LNCAP (cell line): ENCODE measurements around the gene DTD1.

ENCODE experiments used
- TF ChIP-seq, protein P1 (sequence below): fragments of 450-650 bp; IDR thresholded peaks from 2 replicates; pipeline ENCODE4 v1.5.1; 2017; ENCODE audit warnings: mild to moderate bottlenecking

DTD1 gene

DNA sequence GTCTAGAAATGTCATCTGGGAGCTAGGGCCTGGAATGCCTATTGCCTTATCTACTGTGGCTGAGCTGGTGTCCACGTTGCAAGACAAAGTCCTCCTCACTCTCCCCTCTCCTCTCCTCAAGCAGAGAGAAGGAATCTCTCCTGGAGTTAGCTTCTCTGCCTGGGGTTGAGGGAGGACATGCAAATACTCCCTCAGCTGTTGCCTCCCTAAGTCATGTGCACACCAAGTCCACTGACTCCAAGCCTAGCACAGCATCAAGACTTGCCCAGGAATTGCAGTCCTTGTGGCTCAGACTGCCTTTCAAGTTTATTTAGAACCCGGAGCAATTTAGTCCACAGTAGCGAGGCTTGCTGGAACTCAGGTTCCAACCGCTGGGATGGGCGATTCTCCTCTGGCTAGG is 187.8 kb downstream of the DTD1 start:
- TF ChIP-seq, protein P1, sequence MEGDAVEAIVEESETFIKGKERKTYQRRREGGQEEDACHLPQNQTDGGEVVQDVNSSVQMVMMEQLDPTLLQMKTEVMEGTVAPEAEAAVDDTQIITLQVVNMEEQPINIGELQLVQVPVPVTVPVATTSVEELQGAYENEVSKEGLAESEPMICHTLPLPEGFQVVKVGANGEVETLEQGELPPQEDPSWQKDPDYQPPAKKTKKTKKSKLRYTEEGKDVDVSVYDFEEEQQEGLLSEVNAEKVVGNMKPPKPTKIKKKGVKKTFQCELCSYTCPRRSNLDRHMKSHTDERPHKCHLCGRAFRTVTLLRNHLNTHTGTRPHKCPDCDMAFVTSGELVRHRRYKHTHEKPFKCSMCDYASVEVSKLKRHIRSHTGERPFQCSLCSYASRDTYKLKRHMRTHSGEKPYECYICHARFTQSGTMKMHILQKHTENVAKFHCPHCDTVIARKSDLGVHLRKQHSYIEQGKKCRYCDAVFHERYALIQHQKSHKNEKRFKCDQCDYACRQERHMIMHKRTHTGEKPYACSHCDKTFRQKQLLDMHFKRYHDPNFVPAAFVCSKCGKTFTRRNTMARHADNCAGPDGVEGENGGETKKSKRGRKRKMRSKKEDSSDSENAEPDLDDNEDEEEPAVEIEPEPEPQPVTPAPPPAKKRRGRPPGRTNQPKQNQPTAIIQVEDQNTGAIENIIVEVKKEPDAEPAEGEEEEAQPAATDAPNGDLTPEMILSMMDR, result no peak

DNA sequence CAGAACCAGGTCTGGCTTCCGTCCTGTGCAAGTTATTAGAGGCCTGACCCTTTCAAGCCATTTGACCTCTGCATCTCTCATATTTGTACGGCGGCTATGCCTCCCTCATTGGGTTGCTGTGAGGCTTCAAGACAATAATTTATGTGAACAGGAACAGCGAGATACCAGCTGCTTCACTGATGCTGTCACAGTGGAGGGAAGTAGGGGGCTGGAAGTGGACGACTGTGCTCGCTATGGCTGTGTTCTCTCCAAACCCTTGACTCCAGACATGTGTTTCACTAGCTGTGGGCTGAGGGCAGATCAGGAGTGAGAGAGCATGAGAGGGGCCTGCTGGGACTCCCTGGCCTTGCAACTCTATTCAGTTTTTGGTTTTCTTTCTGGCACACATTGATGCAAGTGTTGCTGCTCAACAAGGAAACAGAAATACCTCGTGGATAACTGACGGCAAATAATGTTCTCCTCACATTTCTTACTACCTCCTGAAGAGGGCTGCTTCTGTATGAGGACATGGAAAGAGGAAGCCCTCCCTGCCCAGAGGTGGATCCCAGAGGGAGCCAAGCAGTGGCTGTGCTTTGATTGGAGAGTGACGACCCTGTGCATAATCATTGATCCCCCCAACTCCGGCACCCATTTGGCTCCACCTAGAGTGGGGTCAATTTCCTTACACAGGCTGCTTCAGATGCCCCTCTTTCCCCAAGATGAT is 191.0 kb downstream of the DTD1 start:
- TF ChIP-seq, protein P1, result no peak

DNA sequence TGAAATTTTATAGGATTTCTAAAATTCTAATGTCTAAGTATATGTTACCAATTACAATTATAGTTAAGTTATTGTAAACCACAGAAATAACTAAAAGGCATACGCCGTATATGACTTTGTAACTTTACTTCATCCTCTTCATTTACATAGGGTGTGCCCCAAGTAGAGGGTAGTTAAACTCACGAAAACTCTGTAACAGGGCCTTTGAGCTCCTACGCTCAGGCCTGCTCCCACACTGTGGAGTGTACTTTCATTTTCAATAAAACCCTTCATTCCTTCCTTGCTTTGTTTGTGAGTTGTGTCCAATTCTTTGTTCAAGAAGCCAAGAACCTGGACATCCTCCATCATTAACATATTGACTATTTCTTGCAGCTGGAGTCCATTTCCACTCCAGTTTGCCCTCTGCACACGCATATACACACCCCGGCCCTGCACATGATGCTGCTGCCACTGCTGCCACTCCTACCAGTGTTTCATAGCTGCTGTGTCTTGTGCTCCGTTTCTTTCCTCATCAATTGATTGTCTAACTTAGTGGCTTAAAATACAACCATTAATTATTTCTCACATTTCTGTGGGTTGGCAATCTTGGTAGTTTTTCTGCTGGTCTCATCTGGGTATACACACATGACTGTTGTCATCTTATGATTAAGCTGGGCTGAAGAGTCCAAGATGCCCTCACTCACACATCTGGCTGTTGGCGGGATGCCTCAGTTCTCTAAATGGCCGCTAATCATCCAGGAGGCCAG is 192.7 kb downstream of the DTD1 start:
- TF ChIP-seq, protein P1, result no peak

DNA sequence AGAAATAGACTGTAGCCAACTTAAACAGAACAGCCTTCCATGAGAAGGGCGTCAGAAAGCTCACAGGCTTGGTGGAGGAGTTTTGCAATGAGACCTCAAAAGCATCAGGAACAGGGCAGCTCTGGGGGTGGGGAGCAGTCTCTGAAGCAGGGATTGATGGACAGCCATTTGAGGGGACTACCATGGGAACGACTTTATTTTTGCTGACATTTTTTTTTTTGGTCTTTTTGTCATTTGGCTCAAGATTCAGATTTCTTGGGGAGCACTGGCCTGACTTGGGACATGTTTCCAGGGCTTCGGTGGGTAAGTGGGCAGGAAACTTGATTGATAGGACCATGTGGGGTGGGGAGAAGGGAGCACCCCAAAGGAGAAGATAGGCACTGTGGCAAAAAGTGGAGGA is 193.7 kb downstream of the DTD1 start:
- TF ChIP-seq, protein P1, result no peak

DNA sequence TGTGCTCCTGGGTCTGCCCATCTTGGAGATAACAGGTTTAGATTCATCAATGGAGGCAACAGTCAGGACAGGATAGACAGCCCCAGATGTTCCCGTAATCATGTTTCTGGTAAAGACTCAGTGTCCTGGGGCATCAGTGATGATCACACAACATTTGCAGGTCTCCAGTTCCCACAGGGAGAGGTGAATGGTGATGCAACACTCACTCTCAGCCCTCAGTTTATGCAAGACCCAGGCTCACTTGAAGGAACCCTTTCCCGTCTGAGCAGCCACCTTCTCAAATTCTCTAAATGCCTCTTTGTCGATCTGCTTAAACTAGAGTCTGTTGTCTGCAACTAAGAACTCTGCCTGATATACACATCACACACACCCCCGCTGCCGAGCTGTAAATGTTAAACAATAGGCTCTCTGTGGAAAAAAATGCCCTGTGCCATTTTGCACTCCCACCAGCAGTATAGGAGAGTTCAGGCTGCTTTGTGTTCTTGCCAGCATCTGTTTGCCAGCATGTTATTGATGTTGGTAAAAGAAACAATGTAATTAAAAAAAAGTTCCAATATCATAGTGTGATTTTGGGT is 195.6 kb downstream of the DTD1 start:
- TF ChIP-seq, protein P1, result no peak

DNA sequence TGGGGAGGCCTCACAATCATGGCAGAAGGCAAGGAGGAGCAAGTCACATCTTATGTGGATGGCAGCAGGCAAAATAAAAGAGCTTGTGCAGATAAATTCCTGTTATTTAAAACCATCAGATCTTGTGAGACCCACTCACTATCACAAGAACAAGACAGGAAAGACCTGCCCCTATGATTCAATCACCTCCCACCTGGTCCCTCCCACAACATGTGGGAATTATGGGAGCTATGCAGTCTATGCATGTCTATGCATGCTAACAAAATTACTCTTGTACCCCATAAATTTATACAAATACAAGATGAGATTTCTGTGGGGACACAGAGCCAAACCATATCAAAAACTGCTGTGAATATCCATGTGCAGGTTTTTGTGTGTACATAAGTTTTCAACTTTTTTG is 200.2 kb downstream of the DTD1 start:
- TF ChIP-seq, protein P1, result no peak

DNA sequence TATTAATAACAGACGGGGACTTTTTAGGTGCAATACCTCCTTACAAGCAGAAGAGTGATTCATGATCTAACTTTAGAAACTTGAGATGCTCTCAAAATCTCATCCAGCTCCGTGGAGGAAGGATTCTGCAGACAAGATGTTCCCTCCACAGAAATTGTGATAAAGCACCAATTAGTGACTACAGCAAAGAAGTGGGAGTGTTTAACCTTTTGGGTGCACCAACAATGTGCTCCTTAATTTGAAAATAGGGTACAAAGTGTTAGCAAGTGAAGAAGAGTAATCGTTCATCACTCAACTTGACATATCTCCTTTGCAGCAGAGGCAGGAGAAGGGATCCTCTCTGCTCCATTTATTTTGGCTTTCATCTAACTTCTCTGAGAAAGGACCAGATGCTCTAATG is 202.9 kb downstream of the DTD1 start:
- TF ChIP-seq, protein P1, result no peak
